Stimulated activated CD4-positive, alpha-beta T cell treated with anti-CD3 and anti-CD28 coated beads, Interleukin-15, amount 100 ng/mL, for 1 hour (primary cell): ENCODE measurements around the gene CFD.
"Not testable (repeated sequence)": the region's sequence is repeated elsewhere in the genome, so short reads cannot be mapped to it uniquely, and the experiment has no call there.

Experiments
- DNase-seq, 2 donors: peaks; one replicate each; pipeline ENCODE4 v3.0.0-alpha.2; 2020; ENCODE audit warnings: low read depth in 1 of 2, low spot score in 1 of 2

The CFD gene

GRCh38 chr19:858868-859843 is at the start of gene CFD:
TSS of gene CFD (plus strand) at chr19:859664. CDS start at chr19:859690, 26 bp downstream.
- DNase-seq: no peak

DNA sequence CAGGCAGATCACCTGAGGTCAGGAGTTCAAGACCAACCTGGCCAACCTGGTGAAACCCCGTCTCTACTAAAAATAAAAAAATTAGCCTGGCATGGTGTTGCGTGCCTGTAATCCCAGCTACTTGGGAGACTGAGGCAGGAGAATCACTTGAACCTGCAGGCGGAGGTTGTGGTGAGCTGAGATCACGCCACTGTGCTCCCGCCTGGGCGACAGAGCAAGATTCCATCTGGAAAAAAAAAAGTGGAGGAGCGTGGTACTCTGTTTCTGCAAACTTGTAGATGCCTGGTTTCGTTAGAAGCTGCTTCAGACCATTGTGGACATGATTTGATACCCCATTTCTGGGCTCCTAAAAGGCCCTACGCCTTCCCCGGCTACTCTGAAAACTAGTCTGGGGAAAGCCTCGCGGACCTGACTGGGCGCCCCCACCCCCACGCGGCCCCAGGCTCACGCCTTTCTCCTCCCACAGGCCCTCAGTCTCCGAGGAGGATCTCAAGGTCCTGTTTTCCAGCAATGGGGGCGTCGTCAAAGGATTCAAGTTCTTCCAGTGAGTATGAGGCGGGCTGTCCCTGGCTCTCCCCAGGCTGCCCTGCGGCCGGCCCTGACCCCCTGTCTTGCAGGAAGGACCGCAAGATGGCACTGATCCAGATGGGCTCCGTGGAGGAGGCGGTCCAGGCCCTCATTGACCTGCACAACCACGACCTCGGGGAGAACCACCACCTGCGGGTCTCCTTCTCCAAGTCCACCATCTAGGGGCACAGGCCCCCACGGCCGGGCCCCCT is 49.2 kb upstream of the CFD start:
- no peak for DNase-seq

GRCh38 chr19:810883-811489 is 48.5 kb upstream of the CFD start:
- no peak for DNase-seq

- DNase-seq: no peak
Observed at GRCh38 chr19:811506-812048, 47.9 kb upstream of the CFD start.

DNA sequence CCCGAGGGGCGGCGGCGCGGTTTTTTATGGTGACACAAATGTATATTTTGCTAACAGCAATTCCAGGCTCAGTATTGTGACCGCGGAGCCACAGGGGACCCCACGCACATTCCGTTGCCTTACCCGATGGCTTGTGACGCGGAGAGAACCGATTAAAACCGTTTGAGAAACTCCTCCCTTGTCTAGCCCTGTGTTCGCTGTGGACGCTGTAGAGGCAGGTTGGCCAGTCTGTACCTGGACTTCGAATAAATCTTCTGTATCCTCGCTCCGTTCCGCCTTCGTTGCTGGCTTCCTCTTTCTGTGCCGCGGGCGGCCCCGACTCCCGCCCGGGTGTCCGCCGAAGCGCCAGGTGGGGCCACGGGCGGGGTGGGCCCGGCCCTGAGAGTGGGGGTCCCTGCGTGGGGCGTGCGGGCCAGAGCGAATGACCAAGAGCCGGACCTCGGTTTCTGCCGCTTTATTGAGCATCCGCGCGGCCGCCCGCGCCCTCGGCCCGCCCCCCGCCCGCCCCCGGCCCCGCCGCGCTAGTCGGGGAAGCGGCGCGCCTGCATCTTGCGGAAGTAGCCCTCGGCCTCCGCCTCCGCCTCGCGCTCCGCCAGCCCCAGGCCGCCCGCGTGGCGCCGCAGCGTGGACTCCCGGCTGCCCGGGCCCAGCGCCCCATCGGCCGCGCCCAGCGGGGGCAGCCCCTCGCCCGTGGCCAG is 47.3 kb upstream of the CFD start:
- DNase-seq: no peak

GRCh38 chr19:812747-813218 is 46.7 kb upstream of the CFD start:
- DNase-seq: no peak

GRCh38 chr19:813219-814151 is 46.0 kb upstream of the CFD start:
- DNase-seq: no peak

- DNase-seq: no peak
Observed at GRCh38 chr19:814152-815078, 45.0 kb upstream of the CFD start.

DNA sequence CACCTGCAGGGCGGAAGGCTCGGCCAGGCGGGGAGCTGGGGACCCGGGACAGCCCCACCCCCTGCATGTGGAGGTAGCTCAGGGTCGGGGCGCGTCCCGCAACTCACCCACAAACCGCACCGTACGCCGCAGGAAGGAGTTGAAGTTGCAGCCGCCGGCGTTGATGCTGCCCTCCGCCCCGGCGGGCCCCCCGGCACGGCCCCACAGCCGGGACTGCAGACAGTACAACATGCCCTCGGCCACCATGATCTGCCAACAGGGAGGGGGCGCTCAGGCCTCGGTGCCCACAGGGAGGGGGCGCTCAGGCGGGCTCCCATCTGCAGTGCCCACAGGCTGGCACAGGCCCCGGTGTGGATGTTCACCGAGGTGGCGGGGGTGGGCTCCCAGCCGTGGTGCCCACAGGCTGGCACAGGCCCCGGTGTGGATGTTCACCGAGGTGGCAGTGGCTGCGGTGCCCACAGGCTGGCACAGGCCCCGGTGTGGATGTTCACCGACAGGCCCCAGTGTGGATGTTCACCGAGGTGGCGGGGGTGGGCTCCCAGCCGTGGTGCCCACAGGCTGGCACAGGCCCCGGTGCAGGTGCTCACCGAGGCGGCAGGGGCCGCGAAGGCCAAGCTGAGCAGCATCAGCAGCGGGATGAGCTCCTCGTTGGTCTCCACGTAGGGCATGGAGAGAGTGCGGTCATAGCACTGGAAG is 44.2 kb upstream of the CFD start:
- DNase-seq: no peak

- no peak for DNase-seq
Observed at GRCh38 chr19:815775-816499, 43.5 kb upstream of the CFD start.

DNA sequence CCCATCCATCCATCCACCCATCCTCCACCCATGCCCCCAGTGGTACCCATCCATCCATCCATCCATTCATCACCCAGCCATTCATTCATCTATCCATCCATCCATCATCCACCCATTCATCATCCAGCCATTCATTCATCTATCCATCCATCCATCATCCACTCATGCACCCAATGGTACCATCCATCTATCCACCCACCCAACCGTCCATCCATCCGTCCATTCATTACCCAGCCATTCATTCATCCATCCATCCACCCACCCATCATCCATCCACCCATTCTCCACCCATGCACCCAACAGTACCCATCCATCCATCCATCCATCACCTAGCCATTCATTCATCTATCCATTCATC is 43.0 kb upstream of the CFD start:
- no peak for DNase-seq

DNA sequence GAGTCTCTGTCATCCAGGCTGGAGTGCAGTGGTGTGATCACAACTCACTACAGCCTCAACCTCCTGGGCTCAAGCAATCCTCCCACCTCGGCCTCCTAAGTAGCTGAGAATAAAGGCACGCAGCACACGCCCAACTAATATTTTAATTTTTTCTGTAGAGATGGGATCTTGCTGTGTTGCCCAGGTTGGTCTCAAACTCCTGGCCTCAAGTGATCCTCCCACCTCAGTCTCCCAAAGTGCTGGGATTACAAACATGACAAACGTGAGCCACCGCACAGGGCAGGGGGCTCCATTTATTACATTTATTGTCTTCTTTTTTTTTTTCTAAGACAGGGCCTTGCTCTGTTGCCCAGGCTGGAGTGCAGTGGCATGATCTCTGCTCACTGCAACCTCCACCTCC is 39.3 kb upstream of the CFD start:
- not testable (repeated sequence) for DNase-seq

GRCh38 chr19:821231-821824 is 38.1 kb upstream of the CFD start:
- DNase-seq: no peak

GRCh38 chr19:821825-822503 is 37.5 kb upstream of the CFD start, which contains the start of gene PLPPR3:
TSS of gene PLPPR3 (minus strand) at chr19:821955. CDS start at chr19:821559, 396 bp downstream.
- DNase-seq: no peak

GRCh38 chr19:823565-824121 is 35.8 kb upstream of the CFD start:
- DNase-seq: no peak

DNA sequence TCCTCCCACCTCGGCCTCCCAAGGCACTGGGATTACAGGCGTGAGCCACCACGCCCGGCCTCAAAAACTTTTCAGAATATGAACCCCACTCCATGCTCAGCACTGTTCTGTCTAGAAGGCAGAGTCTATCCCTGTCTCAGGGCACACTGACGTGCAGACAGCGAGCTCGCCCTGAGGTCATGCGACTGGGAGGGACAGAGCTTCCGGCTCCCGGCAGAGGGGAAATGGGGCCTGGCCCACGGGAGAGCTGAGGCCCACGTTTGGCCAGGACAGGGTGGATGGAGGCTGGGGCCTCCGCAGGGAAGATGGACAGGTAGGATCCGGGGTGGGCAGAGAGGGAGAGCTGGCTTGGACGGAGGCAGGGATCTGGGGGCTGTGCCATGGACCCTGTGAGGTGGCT is 34.6 kb upstream of the CFD start:
- no peak for DNase-seq
